Body of pancreas (tissue), 4 donors: Measurements from ENCODE around the gene ZSCAN20. TPM values are rescaled to one million over a fixed set of nuclear protein-coding genes. Genes with fewer than 3 reads are reported as not detected.

Source experiments
- ATAC-seq: fragments of 150-250 bp; one replicate; pipeline ENCODE4 v1.9.1; 2016
- DNase-seq, 4 donors: peaks; one replicate each; pipeline ENCODE4 v3.0.0-alpha.2; 2019
- H3K27ac ChIP-seq, 4 donors: fragments of 200-600 bp; sonication (generic); 1 replicate in 3 of 4; 2 replicates in 1 of 4; pipeline versions ENCODE4 v1.5.1 to v1.6.1; 2016 to 2019; ENCODE audit warnings: mild to moderate bottlenecking in 1 of 4, mixed read lengths in 1 of 4, moderate library complexity in 1 of 4
- H3K27me3 ChIP-seq, 2 donors: fragments of 200-600 bp; sonication (generic); one replicate each; pipeline ENCODE4 v1.6.0; 2016; ENCODE audit warnings: mild to moderate bottlenecking in 1 of 2
- H3K36me3 ChIP-seq, 2 donors: fragments of 200-600 bp; sonication (generic); replicated peaks in 1 of 2; 2 replicates each; pipeline ENCODE4 v1.5.1; 2016; ENCODE audit warnings: low read depth in 2 of 2; ENCODE audit not compliant: insufficient read depth in 1 of 2
- H3K4me1 ChIP-seq: fragments of 200-600 bp; sonication (generic); one replicate; pipeline ENCODE4 v1.6.0; 2016
- H3K4me3 ChIP-seq, 2 donors: fragments of 200-600 bp; sonication (generic); 1 replicate in 1 of 2; 2 replicates in 1 of 2; pipeline ENCODE4 v1.5.1; 2016 to 2019
- H3K9me3 ChIP-seq, 3 donors: fragments of 200-600 bp; sonication (generic); 1 replicate in 2 of 3; 2 replicates in 1 of 3; pipeline ENCODE4 v1.5.1; 2016
- CTCF ChIP-seq, 7 experiments: fragments of 450-650 bp in 4 of 7; fragments of 200-600 bp in 3 of 7; sonication (generic) in 3 of 7; IDR thresholded peaks; one replicate each; pipeline ENCODE4 v1.5.1; 2016 to 2019; ENCODE audit warnings: antibody characterized with exemption in 7 of 7
- POLR2A ChIP-seq, 3 donors: fragments of 450-650 bp; IDR thresholded peaks; one replicate each; pipeline ENCODE4 v1.6.1; 2016; ENCODE audit warnings: antibody characterized with exemption in 3 of 3, mild to moderate bottlenecking in 2 of 3
- WGBS, 2 donors: methylation state at CpG; one replicate each; pipeline ENCODE4 v1.1.5; 2017; 5-methylcytosine and 5-hydroxymethylcytosine counted together
- intact Hi-C: fragments of 100-400 bp; cut with DNase I; formaldehyde crosslinking; loops from one replicate; pipeline ENCODE4 v1.15.1; 2023
- total RNA-seq, 2 donors: library from RNA; depleted of rRNA; stranded (reverse); fragments of >200 nt; gene quantifications; one replicate each; pipeline ENCODE4 v1.1.0, GENCODE V29; 2016

ZSCAN20 gene
- total RNA-seq, 2 donors from 2014 or later = 3.0 to 3.6 TPM

- TF ChIP-seq POLR2A (IDR thresholded peaks at IDR 0.05) = no peak
- TF ChIP-seq CTCF (IDR thresholded peaks at IDR 0.05) = no peak
- Histone ChIP-seq H3K27me3 (no peaks in the 10 kb centered on the region), H3K27ac (no peak overlapping the region), H3K36me3 (no peaks in the 10 kb centered on the region), H3K4me1 (no peaks in the 10 kb centered on the region), H3K9me3 (no peaks in the 10 kb centered on the region), H3K4me3 (no peak overlapping the region)
- 78 to 93% methylated on average over 5 of the region's 5 CpGs for WGBS, 2 donors
- ATAC-seq (no peak), DNase-seq (no peak)
- intact Hi-C loops = no loop called here
These were observed 65.4 kb downstream of the ZSCAN20 start for GRCh38 chr1:33537885-33538284.

- Histone ChIP-seq H3K36me3 (no peaks in the 10 kb centered on the region), H3K27ac (no peak overlapping the region), H3K4me1 (no peaks in the 10 kb centered on the region), H3K9me3 (no peaks in the 10 kb centered on the region), H3K27me3 (no peaks in the 10 kb centered on the region), H3K4me3 (no peak overlapping the region)
- intact Hi-C loops = no loop called here
- no peak for ATAC-seq
- 91% methylated on average over 6 of the region's 6 CpGs for WGBS, 2 donors
- TF ChIP-seq POLR2A (IDR thresholded peaks at IDR 0.05) = no peak
- no peak for TF ChIP-seq CTCF (IDR thresholded peaks at IDR 0.05)
- no peak for DNase-seq
These were observed 69.5 kb downstream of the ZSCAN20 start for GRCh38 chr1:33541966-33542365.

Other genes starting within 250 kb of the ZSCAN20 start
- gene ZNF362, start 216.2 kb upstream of the ZSCAN20 start, total RNA-seq = 10 to 100 TPM in 1 of 2 donors, 1 to 10 TPM in 1; 7.9 to 17.9 TPM
- not detected for gene A3GALT2, start 151.5 kb upstream of the ZSCAN20 start, total RNA-seq
- 10 to 100 TPM; 41.8 to 44.5 TPM for gene PHC2, start 41.5 kb upstream of the ZSCAN20 start, total RNA-seq